Kidney (tissue), 14 donors: ENCODE results near the gene CCS. TPM values are rescaled to one million over a fixed set of nuclear protein-coding genes. Genes with fewer than 3 reads are reported as not detected.

Experiments
- DNase-seq, 5 donors: peaks; one replicate each; pipeline ENCODE4 v3.0.0-alpha.2; 2013 to 2020
- FAIRE-seq: peaks from 2 replicates; lab custom pipeline; 2012; peaks lifted over from hg19 to GRCh38; lab: Jason Lieb, UNC
- H3K27ac ChIP-seq, 2 donors: one replicate each; pipeline ENCODE4 v1.7.0; 2013; ENCODE audit warnings: low read depth in 2 of 2, low read length in 2 of 2, inconsistent platforms in 1 of 2
- H3K27me3 ChIP-seq: one replicate; pipeline ENCODE4 v1.7.1; 2013; ENCODE audit warnings: low read length, inconsistent platforms; ENCODE audit not compliant: control insufficient read depth, insufficient read depth
- H3K36me3 ChIP-seq, 3 donors: one replicate each; pipeline versions ENCODE4 v1.7.0 to v1.7.1; 2013; ENCODE audit warnings: low read length in 3 of 3, control low read depth in 1 of 3, inconsistent platforms in 1 of 3; ENCODE audit not compliant: insufficient read depth in 3 of 3, control insufficient read depth in 2 of 3
- H3K4me1 ChIP-seq, 3 donors: one replicate each; pipeline versions ENCODE4 v1.7.0 to v1.7.1; 2013; ENCODE audit warnings: low read length in 3 of 3, inconsistent platforms in 1 of 3, low read depth in 1 of 3; ENCODE audit not compliant: control insufficient read depth in 2 of 3, insufficient read depth in 2 of 3
- H3K4me3 ChIP-seq, 3 donors: one replicate each; pipeline versions ENCODE4 v1.7.0 to v1.8.1; 2013; ENCODE audit warnings: low read length in 3 of 3, control low read depth in 1 of 3, inconsistent platforms in 1 of 3
- H3K9ac ChIP-seq, 3 donors: one replicate each; pipeline versions ENCODE4 v1.7.0 to v1.7.1; 2013; ENCODE audit warnings: low read length in 3 of 3, control low read depth in 1 of 3, inconsistent platforms in 1 of 3
- H3K9me3 ChIP-seq, 3 donors: one replicate each; pipeline versions ENCODE4 v1.7.0 to v1.7.1; 2013; ENCODE audit warnings: low read length in 3 of 3, control low read depth in 1 of 3, inconsistent platforms in 1 of 3; ENCODE audit not compliant: control insufficient read depth in 2 of 3, insufficient read depth in 1 of 3
- CTCF ChIP-seq: IDR thresholded peaks from 3 replicates; pipeline ENCODE4 v1.5.1; 2012; ENCODE audit warnings: mild to moderate bottlenecking, moderate library complexity, borderline replicate concordance; ENCODE audit not compliant: insufficient read depth; ENCODE audit errors: extremely low read depth
- intact Hi-C: fragments of 100-400 bp; cut with DNase I; formaldehyde crosslinking; loops from one replicate; pipeline ENCODE4 v1.11.1; 2022
- polyA plus RNA-seq: library from polyadenylated mRNA; stranded (reverse); fragments of 350-450 nt; fragmentation: Illumina TruSeq; extraction: RNeasy Lipid Tissue Mini Kit (QIAGEN cat#74804); gene quantifications from one replicate; pipeline ENCODE4 v1.2.3, GENCODE V29; 2014; ENCODE audit warnings: low read depth, low replicate concordance; ENCODE audit not compliant: insufficient read depth
- total RNA-seq: library from RNA; stranded (reverse); fragmentation: NEBNext Ultra II Directional; extraction: Animal tissue kit (Norgen Biotek cat#: 25700); gene quantifications from one replicate; pipeline ENCODE4 v1.2.1, GENCODE V29; 2021
- donor health status: control.
- donor health status: control.
- donor health status: control.
- donor health status: control.
- donor health status: control.
- donor health status: DM: yes; HTN: yes; CAD: no.
- donor health status: Normal renal cell carcinoma (clear cell type).

The CCS gene
- total and polyA plus RNA-seq, 2 donors from 2014 or later = 40.7 to 78.7 TPM

- intact Hi-C loops = no loop called here
- H3K4me1 ChIP-seq = peaks cover 0 to 9% (median 4%) of the 10 kb centered on the region in 3 donors
- no peaks in the 10 kb centered on the region for H3K27me3 ChIP-seq
- H3K9me3 ChIP-seq = no peaks in the 10 kb centered on the region
- FAIRE-seq (peak; percentile 91), DNase-seq (peak; percentile 95 to 99 (median 97))
- H3K36me3 ChIP-seq = peaks cover 0 to 2% (median 0%) of the 10 kb centered on the region in 3 donors
- no peak for TF ChIP-seq CTCF
- no peak within 1 kb of the TSS for H3K27ac ChIP-seq
- H3K4me3 ChIP-seq = peak within 1 kb of the TSS; percentile 14 to 77 (median 69)
- H3K9ac ChIP-seq = peak within 1 kb of the TSS in 2 of 3 donors; percentile 67 to 69
These were observed 47.2 kb upstream of the CCS start, which contains the start of gene ZDHHC24 for GRCh38 chr11:66545701-66546367. ZDHHC24 (minus strand) TSS chr11:66546048; CDS start chr11:66546003, 45 bp downstream.

DNA sequence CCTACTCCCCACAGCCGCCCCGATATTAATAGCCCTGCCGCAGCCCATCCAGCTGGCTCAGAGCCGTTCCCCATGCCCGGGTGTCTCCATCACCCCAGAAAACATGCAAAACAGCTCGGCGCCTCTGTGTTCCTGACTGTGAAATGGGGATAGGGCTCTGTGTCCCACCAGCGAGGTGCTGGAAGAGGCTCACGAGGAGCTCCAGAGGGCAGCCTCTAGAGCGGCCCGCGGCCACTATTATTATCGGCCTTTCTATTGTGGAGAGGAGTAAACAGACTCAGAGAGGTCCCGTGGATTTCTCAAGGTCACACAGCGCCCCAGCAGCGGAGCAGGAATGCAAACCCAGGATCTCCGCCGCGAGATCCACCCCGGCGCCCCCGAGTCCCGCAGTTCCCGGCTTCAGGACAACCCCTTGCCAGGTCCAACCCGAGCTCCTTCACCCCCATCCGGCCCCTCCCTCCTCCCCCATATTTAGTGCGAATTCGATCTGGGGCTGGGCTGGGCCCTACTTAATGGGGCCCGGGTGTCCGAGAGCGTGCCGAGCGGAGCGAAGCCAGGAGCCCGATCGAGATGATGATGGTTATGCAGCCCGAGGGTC, 46.5 kb upstream of the CCS start, which contains the start of gene ACTN3:
Gene ACTN3 (plus strand): TSS at position 536 of the 598 bp plus-strand sequence. CDS start 35 bp downstream, at position 571.
- FAIRE-seq = no peak

GRCh38 chr11:66546966-66547661, 45.9 kb upstream of the CCS start:
- DNase-seq = peak in 1 of 5 donors; percentile 62

More for the DNA sequence above, 46.5 kb upstream of the CCS start, which contains the start of gene ACTN3:
- Histone ChIP-seq H3K4me1 (peaks cover 0 to 9% (median 4%) of the 10 kb centered on the region in 3 donors), H3K27me3 (no peaks in the 10 kb centered on the region), H3K9ac (peak within 1 kb of the TSS in 2 of 3 donors; percentile 67 to 69), H3K27ac (no peak within 1 kb of the TSS), H3K9me3 (no peaks in the 10 kb centered on the region), H3K4me3 (peak within 1 kb of the TSS; percentile 14 to 77 (median 69)), H3K36me3 (peaks cover 0 to 2% (median 0%) of the 10 kb centered on the region in 3 donors)
- TF ChIP-seq CTCF = no peak
- peak in 3 of 5 donors; percentile 27 to 80 (median 71) for DNase-seq
- intact Hi-C loops = no loop called here

More at GRCh38 chr11:66546966-66547661, 45.9 kb upstream of the CCS start:
- Histone ChIP-seq H3K27me3 (no peaks in the 10 kb centered on the region), H3K9me3 (no peaks in the 10 kb centered on the region), H3K4me3 (no peak overlapping the region), H3K36me3 (peaks cover 0 to 2% (median 0%) of the 10 kb centered on the region in 3 donors), H3K9ac (no peak overlapping the region), H3K4me1 (peaks cover 0 to 9% (median 4%) of the 10 kb centered on the region in 3 donors), H3K27ac (no peak overlapping the region)
- FAIRE-seq = no peak
- intact Hi-C loops = no loop called here
- TF ChIP-seq CTCF = no peak
